NCI-H345 (cell line): ENCODE data around the gene SPAG9.

Source experiments
- DNase-seq: peaks from one replicate; lab custom pipeline; 2025; lab: John Stamatoyannopoulos, UW

SPAG9 gene

GRCh38 chr17:50917418-50917743 is 203.3 kb downstream of the SPAG9 start:
- DNase-seq = no peak

- DNase-seq = no peak
These were observed 203.8 kb downstream of the SPAG9 start for GRCh38 chr17:50916708-50917417.

- no peak for DNase-seq
These were observed 204.5 kb downstream of the SPAG9 start for GRCh38 chr17:50916026-50916707.

GRCh38 chr17:50914505-50915063 is 206.1 kb downstream of the SPAG9 start:
- no peak for DNase-seq

- DNase-seq = no peak
These were observed 207.5 kb downstream of the SPAG9 start for GRCh38 chr17:50913120-50913519.
